HG03558 (cell line): ENCODE results near the gene TRIM6.
A peak's percentile ranks its signal among the peaks of the same experiment; 100 is the strongest.
"Not testable (repeated sequence)": the region's sequence is repeated elsewhere in the genome, so short reads cannot be mapped to it uniquely, and the experiment has no call there.

Source experiments
- ATAC-seq: cut with Tn5 transposase; IDR thresholded peaks from one replicate; pipeline ENCODE4 v1.9.1; 2021; ENCODE audit warnings: moderate number of reproducible peaks; ENCODE audit not compliant: unreplicated experiment; ENCODE audit errors: extremely low read depth

The TRIM6 gene

DNA sequence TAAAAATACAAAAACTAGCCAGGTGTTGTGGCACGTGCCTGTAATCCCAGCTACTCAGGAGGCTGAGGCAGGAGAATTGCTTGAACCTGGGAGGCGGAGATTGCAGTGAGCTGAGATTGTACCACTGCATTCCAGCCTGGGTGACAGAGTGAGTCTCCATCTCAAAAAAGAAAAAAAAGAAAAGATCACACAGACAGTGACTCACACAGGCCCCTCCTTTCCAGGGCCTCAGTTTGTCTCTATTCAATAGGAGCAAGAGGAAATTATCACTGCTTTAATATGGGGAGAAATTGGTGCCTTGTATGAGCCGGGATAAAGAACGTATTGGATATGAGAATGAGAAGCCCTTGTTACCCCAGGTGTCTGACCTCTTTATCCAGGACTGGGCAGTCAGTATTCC is 6.4 kb downstream of the TRIM6 start:
- not testable (repeated sequence) for ATAC-seq

DNA sequence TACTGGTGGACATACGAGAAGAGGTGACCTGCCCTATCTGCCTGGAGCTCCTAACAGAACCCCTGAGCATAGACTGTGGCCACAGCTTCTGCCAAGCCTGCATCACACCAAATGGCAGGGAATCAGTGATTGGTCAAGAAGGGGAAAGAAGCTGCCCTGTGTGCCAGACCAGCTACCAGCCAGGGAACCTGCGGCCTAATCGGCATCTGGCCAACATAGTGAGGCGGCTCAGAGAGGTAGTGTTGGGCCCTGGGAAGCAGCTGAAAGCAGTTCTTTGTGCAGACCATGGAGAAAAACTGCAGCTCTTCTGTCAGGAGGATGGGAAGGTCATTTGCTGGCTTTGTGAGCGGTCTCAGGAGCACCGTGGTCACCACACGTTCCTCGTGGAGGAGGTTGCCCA is 6.9 kb downstream of the TRIM6 start:
- ATAC-seq, result no peak

DNA sequence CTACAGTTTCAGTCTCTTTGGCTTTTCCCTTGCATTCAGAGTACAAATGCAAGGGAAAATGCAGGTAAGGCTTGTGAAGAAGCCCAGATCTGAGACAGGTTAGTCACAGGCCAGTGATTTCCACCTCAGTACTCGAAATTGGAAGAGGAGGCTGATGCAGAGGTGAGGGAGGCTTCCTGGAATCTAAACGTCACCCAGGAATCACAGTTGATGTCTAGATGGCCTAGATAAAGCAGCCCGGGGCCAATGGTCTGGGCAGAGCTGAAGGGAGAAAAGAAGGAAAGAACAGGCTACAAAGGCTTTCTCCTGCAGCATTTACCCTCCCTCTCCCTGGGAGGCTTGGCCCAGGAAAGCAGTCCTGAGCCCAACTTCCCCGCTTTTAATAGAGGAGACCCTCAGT is 8.5 kb downstream of the TRIM6 start:
- no peak for ATAC-seq

DNA sequence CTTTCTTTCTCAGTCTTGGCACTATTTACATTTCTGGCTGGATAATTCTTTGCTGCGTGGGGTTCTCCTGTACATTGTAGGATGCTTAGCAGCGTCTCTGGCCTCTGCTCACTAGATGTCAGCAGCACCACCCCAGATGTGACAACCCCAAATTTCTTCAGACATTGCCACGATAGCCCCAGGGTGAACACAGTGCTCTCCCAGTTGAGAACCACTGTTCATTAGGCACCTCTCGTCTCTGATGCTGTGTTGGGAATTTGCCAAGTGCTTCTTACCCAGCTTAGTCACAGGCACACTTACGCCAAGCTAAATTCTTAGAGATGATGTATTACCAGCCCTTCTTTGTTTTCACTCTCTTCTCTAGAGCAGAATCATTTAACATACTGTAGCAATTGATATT is 9.4 kb downstream of the TRIM6 start:
- no peak for ATAC-seq

DNA sequence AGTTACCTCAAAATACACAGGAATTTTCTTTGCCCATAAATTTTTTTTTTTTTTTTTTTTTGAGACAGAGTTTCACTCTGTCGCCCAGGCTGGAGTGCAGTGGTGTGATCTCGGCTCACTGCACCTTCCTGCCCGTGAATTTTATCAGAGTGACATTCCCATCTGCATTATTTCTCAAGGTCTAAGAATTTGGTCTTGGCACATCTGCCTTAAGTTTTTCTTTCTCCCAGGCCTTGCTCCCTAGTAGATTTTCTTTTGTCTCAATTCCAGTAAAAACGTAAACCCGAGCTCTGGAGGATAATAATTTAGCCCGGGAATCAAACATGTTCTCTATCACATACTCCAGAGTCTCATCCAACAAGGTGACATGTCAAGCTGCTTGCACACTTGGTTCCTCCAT is 12.4 kb downstream of the TRIM6 start:
- no peak for ATAC-seq

DNA sequence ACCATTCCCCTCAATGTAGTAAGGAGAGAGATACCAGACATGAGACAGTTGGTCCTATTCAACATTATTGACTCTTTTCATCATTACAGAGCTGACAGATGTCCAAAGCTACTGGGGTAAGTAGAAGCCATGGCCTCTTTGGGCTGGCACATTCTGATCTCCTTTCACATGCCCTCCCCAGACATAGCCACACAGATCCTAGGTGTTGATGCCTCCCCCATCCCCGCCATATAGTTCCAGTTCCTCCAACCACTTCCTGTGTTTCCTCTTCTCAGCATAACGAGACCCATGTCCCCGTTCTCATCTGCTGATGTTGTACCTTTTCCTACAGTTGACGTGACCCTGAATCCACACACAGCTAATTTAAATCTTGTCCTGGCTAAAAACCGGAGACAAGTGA is 14.0 kb downstream of the TRIM6 start:
- no peak for ATAC-seq

DNA sequence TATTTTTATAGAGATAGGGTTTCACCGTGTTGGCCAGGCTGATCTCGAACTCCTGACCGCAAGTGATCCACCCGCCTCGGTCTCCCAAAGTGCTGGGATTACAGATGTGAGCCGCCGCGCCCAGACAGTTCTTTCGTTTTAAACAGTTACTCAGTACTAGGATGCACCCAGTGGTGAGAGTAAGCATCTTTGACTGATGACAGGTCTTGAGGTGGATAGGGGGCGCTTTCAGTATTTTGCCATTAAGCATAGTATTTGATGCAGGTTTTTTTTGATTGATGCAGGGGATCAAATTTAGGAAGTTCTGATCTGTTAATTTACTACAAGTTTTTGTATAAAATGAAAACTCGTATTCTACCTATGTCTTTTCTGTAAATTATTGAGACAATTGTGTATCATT is 15.2 kb downstream of the TRIM6 start:
- no peak for ATAC-seq

DNA sequence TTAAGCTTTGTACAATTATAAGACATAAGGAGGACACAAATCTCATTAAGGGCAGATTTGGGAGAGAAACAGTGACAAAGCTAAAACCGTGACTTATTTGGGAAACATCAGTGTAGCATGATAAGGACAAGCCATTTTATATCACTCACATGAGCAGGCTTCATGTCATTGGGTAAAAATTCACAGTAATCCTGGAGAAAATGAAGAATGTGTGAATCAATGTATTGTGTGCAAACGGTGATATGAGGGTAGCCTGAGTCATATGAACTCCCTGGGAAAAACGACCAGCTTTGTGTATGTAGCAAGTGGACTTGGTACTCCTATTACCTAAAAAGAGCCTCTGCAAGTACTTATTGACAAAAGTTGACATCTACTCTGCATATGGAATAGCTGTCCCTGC is 22.4 kb downstream of the TRIM6 start:
- no peak for ATAC-seq

DNA sequence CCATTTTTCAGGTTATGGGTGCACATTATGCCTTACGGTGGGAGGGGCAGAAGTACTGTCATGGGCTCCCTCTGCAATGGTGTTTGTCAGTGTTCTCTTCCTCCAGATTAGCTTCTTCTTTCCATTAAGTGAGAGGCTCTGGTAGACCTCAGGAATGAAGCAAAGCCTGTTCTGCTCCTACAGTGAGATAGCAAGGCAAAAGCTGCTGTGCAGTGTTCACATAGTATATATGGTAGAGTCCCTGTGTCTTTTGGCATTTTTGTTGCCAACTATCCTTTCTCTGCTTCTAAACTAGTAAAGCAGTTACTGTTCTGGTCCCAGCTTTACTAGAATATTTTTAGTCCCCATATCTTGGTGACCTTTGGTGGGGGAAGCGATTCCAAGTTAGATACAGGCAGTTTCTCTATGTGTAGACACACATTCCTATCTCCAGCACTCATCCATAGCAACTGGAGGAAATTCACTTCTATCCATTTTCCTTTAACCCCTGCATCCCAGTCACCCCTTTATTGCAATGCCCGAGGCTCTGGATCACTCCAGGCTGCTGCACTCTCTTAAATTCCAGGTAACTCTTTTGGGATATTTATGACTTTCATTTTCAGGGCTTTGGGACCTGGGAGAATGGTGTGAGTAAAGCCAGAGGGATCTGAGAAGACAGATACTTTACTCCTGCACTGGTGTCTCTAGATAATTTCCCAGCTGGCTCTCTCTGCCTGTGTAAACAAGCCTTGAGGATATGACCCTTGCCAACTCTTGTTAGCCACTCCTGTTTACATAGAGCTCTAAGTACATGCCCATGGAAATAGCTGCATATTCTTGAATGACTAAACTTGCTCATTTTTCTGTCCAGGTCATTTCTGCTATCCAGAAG is 24.4 kb downstream of the TRIM6 start:
- ATAC-seq, result no peak

DNA sequence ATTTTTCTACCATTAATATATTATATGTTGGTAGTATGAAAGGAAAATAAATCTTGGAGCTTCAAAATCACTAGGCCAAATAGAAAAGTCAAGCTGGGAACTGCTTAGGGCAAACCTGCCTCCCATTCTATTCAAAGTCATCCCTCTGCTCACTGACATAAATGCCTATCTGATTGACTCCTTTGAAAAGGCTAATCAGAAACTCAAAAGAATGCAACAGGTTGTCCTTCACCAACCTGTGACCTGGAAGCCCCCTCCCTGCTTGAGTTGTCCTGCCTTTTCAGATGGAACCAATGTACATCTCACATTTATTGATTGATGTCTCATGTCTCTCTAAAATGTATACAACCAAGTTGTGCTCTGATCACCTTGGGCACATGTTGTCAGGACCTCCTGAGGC is 25.1 kb downstream of the TRIM6 start:
- ATAC-seq, result no peak

DNA sequence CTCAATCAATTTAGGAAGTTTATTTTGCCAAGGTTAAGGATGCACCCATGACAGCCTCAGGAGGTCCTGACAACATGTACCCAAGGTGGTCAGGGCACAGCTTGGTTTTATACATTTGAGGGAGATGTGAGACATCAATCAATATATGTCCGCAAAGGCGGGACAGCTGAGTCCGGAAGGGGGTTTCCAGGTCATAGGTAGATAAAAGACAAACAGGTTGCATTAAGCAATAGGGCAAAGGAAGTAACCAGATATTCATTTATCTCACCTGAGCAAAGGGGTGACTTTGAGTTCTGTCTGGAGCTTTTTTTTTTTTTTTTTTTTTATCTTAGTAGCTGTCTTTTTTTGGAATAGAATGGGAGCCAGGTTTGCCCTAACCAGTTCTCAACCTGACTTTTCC is 26.4 kb downstream of the TRIM6 start:
- no peak for ATAC-seq

DNA sequence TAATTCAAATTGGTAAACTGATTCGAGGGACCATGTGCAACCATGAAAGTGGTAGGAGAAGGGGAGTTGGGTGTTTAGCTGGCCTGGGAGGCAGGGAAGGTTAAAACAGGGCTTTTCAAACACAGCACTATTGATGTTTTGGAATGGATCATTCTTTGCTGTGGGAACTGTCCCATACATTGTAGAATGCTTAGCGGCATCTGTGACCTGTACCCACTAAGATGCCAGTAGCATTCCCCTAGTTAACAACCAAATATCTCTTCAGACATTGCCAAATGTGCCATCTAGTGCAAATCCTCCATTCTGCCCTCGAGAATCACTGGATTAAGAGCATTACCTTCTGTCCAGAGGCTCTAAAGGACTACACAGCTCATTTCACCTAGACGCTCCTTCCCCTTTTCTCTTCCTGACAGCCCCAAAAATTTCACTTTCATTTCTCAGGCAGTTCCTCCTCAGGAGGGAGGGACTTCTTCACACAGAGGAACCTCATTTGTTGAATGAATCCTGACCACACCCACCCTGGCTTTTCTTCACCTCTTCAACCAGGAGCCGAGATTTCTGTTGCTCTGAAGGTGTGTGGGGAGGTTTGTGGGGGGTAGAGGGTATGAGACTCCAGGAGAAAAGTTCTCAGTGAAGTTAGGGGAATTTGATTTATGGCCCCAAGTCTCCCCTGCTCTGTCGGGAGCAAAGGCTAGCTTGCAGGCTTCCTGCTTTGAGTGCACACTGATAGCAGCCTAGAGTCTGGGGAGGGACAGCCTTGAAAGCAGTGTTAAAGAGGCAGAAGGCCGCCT is 28.2 kb downstream of the TRIM6 start, which contains the start of gene TRIM34:
Gene TRIM34 (plus strand): TSS at position 513 of the 791 bp plus-strand sequence. CDS start 7,331 bp downstream, outside the sequence.
- peak; percentile 98 for ATAC-seq

DNA sequence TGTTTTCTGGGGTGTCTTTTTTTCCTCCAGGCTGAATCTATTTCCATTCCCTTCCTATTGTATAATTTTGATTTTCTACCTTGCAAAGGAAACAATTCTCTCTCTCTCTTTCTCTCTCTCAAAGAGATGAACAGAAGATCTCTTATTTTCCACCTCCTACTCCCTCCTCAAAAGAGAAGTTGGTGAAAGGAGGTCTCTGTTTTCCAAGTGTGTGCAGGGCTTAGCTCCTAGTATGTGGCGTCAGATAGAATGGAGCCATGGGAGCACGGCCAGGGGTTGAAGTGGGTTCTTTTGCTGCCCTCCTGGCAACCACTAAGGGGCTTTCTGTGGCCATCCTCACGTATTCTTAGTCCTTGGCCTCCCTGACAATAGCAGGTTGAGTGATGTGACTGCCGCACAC is 28.8 kb downstream of the TRIM6 start:
- ATAC-seq, result no peak

DNA sequence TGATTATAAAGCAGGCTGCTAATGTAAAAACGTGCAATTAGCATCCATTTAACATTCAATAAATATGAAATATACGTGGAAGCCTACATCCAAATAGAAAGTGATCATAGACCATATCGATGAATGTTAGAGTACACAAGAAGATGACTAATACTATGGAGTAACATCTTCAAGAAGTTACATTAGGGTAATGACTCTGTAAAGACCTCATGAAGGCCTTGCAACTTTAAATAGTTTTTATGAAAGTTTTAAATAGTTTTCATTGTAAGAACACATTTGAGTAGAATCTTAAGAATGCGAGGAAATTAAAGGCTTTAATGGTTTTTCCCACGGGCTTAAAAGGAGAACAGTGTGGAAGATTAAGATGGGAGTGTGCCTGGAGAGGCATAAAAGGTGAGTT is 29.8 kb downstream of the TRIM6 start:
- ATAC-seq, result no peak

DNA sequence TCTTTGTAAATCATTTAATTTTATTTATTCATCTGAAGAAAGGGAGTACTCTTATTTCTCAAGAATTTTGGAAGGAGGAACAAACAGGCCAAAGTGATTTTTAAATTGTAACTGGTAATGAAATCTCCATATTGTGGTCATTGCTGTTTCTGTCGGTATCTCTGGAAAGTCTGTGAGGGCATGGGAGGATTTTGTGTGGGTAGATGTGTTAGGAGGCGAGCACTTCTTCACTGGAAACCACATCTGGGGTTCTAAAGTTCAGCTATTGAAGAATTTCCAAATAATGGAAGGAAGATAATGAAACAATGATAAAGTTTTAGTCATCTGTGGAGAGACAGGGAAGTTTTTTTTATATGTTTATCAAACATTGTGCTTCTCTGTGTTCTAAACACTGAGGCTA is 35.0 kb downstream of the TRIM6 start:
- peak; percentile 3 for ATAC-seq

DNA sequence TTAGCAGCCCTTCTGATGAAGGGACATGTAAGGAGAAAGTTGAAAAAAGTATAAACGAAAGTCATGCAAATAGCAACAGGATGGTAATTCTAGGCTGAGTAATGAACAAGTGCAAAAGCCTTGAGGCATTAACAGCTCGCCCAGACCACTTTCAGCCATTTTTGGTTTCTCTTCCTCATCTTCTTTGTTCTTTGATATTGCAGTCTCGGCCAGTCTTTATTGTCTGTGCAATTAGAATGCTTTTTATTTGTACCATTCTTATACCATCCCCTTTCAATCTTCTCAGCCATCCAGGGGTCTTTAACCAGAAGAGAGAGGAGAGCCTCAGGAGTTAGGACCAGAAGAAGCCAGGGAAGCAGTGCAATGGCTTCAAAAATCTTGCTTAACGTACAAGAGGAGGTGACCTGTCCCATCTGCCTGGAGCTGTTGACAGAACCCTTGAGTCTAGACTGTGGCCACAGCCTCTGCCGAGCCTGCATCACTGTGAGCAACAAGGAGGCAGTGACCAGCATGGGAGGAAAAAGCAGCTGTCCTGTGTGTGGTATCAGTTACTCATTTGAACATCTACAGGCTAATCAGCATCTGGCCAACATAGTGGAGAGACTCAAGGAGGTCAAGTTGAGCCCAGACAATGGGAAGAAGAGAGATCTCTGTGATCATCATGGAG is 35.7 kb downstream of the TRIM6 start:
- ATAC-seq, result peak; percentile 96

DNA sequence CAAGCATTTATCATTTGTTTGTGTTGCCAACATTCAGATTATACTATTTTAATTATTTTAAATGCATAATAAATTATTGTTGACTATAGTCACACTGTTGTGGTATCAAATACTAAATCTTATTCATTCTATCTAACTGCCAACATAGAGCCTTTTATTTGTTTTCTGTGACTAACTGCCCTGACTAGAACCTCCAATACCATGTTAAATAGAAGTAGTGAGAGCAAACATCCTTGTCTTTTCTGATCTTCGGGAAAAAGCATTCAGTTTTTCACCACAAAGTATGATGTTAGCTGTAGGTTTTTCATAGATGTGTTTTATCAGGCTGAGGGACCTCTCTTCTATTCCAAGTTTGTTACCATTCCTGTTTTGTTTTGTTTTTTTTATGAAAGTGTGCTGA is 43.5 kb downstream of the TRIM6 start:
- ATAC-seq, result no peak

DNA sequence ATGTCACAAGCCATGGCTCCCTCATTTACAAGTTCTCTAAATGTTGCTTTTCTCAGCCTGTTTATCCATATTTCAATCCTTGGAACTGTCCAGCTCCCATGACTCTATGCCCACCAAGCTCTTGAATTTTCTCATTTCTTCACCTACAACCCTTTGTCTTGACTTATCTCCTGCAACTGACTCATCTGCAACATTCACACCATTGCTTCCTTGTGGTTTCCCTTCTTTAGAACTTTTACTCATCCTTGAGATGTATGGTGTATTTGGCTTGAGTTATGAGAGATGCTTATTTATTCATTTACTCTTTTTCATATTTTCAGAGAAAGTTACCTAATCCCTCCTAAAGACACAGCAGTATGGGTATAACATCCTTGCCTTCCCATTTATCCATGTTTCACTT is 47.1 kb downstream of the TRIM6 start:
- ATAC-seq, result no peak

DNA sequence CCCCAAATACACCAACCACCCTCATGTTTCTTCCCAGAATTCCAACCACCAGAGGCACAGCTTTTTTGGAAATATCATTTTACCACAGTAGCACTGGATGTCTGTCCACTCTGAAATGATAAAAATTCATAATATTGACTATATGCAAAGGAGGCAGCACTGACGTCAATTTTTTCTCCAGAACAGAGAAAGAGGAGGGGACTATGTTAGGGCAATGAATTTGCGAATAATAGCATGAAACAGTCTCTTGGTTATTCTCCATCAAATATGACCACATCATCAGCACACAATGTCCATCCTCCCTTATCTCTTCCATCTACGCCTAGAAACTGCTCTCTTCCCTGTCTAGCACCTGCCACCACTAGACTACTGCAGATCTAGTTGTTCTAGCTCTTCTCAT is 49.7 kb downstream of the TRIM6 start:
- no peak for ATAC-seq

DNA sequence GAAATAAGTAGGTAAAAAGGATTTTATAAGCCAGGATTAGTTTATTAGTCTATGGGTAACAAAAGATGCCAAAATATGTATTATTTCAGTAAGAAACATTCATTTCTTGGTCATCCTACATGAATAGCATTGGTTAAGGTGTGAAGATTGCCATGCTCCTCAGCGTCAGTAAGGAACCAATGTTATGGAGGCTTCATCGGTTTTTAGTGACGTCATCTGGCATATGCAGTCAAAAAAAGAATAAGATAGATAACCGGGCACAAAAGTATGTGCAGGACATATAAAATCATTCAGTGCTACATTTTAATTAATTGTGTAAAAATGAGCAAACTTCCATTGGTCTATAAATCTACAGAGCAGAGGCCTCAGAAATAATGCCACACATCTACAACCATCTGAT is 59.0 kb downstream of the TRIM6 start:
- no peak for ATAC-seq

DNA sequence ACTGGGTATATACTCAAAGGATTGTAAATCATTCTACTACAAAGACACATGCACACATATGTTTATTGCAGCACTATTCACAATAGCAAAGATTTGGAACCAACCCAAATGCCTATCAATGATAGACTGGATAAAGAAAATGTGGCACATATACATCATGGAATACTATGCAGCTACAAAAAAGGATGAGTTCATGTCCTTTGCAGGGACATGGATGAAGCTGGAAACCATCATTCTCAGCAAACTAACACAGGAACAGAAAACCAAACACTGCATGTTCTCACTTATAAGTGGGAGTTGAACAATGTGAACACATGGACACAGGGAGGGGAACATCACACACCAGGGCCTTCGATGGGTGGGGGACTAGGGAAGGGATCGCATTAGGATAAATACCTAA is 60.5 kb downstream of the TRIM6 start:
- ATAC-seq, result not testable (repeated sequence)
